Measurements from ENCODE around the gene CNTNAP5. TPM values are rescaled to one million over a fixed set of nuclear protein-coding genes. Genes with fewer than 3 reads are reported as not detected.

Gene CNTNAP5
- total and polyA plus RNA-seq, 2 experiments from 2014 or later = 0.03 TPM; not detected in 1

DNA sequence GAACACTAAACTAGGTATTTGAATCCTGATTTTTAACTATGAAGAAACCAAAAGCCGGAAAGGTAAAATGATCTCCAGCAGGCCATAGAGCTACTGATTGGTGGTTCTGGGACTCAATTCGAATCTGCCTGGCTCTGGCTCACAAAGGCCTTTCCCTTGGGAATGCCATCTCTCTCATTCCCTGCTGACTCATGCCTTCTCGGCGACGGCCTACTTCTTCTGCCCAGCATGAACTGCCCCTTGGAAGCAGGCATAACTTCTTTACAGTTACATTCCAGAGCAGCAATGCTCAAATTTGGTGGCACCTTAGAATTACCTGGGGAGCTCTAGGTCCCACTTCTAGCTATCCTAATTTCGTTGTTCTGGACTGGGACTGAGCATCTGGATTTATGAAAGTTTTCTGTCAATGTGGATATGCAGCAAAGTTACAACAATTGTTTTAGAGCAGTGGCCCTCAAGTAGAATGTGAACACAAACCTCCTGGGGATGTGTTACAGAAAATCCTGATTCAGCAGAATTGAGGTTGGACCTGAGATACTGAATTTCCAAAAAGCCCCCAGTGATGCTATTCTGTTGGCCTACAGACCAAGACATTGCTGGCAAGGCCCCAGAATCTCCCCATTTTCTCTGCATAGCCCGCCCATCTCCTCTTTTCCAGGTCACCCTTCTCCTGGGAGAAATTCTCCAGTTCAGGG is 261.1 kb downstream of the CNTNAP5 start:
- peak in 1 of 2 donors; percentile 65 for DNase-seq (ENCODE audit: low read depth in 1 of 2, low spot score in 1 of 2)
- no peak overlapping the region for H3K4me3 ChIP-seq
- H3K27me3 ChIP-seq = no peaks in the 10 kb centered on the region
- TF ChIP-seq, protein P1, sequence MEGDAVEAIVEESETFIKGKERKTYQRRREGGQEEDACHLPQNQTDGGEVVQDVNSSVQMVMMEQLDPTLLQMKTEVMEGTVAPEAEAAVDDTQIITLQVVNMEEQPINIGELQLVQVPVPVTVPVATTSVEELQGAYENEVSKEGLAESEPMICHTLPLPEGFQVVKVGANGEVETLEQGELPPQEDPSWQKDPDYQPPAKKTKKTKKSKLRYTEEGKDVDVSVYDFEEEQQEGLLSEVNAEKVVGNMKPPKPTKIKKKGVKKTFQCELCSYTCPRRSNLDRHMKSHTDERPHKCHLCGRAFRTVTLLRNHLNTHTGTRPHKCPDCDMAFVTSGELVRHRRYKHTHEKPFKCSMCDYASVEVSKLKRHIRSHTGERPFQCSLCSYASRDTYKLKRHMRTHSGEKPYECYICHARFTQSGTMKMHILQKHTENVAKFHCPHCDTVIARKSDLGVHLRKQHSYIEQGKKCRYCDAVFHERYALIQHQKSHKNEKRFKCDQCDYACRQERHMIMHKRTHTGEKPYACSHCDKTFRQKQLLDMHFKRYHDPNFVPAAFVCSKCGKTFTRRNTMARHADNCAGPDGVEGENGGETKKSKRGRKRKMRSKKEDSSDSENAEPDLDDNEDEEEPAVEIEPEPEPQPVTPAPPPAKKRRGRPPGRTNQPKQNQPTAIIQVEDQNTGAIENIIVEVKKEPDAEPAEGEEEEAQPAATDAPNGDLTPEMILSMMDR (IDR thresholded peaks at IDR 0.05; ENCODE audit: low read depth, low read length) = no peak
- no peak overlapping the region for H3K27ac ChIP-seq
- H3K36me3 ChIP-seq = no peaks in the 10 kb centered on the region
- H3K9me3 ChIP-seq (ENCODE audit: low read depth) = no peaks in the 10 kb centered on the region
- H3K4me1 ChIP-seq (ENCODE audit: low read depth) = no peaks in the 10 kb centered on the region

DNA sequence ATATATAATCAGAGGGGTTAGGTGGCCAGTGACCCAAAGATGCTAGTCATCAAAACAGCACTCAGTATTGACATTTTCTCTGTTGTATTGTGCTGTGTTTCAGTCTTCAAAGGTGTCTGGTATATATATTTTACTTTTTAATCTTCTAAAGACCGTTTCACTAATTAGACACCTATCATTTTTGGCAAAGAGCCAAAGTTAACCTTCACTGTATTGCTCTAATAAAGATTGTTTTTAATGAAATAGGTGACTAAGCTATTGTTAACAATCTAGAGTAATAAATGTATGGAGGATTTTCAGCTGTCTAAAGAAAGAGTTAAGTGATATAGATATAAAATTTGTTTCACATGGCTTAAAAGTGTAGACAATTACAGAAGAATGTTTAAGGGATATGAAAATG is 264.0 kb downstream of the CNTNAP5 start:
- no peaks in the 10 kb centered on the region for H3K4me1 ChIP-seq (ENCODE audit: low read depth)
- H3K36me3 ChIP-seq = no peaks in the 10 kb centered on the region
- no peaks in the 10 kb centered on the region for H3K9me3 ChIP-seq (ENCODE audit: low read depth)
- TF ChIP-seq, protein P1 (IDR thresholded peaks at IDR 0.05; ENCODE audit: low read depth, low read length) = no peak
- H3K27ac ChIP-seq = no peak overlapping the region
- DNase-seq (ENCODE audit: low read depth in 1 of 2, low spot score in 1 of 2) = no peak
- H3K27me3 ChIP-seq = no peaks in the 10 kb centered on the region
- no peak overlapping the region for H3K4me3 ChIP-seq

GRCh38 chr2:124289615-124290014 is 264.5 kb downstream of the CNTNAP5 start:
- Histone ChIP-seq H3K27me3 (no peaks in the 10 kb centered on the region), H3K4me3 (no peak overlapping the region), H3K4me1 (ENCODE audit: low read depth) (no peaks in the 10 kb centered on the region), H3K9me3 (ENCODE audit: low read depth) (no peaks in the 10 kb centered on the region), H3K27ac (no peak overlapping the region), H3K36me3 (no peaks in the 10 kb centered on the region)
- DNase-seq (ENCODE audit: low read depth in 1 of 2, low spot score in 1 of 2) = no peak
- TF ChIP-seq, protein P1 (IDR thresholded peaks at IDR 0.05; ENCODE audit: low read depth, low read length) = no peak

- H3K27me3 ChIP-seq = no peaks in the 10 kb centered on the region
- H3K27ac ChIP-seq = no peak overlapping the region
- DNase-seq (ENCODE audit: low read depth in 1 of 2, low spot score in 1 of 2) = no peak
- no peaks in the 10 kb centered on the region for H3K9me3 ChIP-seq (ENCODE audit: low read depth)
- H3K4me3 ChIP-seq = no peak overlapping the region
- TF ChIP-seq, protein P1 (IDR thresholded peaks at IDR 0.05; ENCODE audit: low read depth, low read length) = no peak
- no peaks in the 10 kb centered on the region for H3K4me1 ChIP-seq (ENCODE audit: low read depth)
- no peaks in the 10 kb centered on the region for H3K36me3 ChIP-seq
These were observed 271.4 kb downstream of the CNTNAP5 start for GRCh38 chr2:124296470-124296869.

GRCh38 chr2:124301915-124302314 is 276.8 kb downstream of the CNTNAP5 start:
- Histone ChIP-seq H3K4me1 (ENCODE audit: low read depth) (no peaks in the 10 kb centered on the region), H3K27me3 (no peaks in the 10 kb centered on the region), H3K36me3 (no peaks in the 10 kb centered on the region), H3K27ac (no peak overlapping the region), H3K4me3 (no peak overlapping the region), H3K9me3 (ENCODE audit: low read depth) (no peaks in the 10 kb centered on the region)
- DNase-seq (ENCODE audit: low read depth in 1 of 2, low spot score in 1 of 2) = no peak
- TF ChIP-seq, protein P1 (IDR thresholded peaks at IDR 0.05; ENCODE audit: low read depth, low read length) = no peak
